ENCODE measurements around the gene BMPER. TPM values are rescaled to one million over a fixed set of nuclear protein-coding genes. Genes with fewer than 3 reads are reported as not detected.

Gene BMPER
- total and polyA plus RNA-seq, 2 donors (not counting 1 experiment from before 2014, with no cell fraction given) = 12.2 to 15.9 TPM

DNA sequence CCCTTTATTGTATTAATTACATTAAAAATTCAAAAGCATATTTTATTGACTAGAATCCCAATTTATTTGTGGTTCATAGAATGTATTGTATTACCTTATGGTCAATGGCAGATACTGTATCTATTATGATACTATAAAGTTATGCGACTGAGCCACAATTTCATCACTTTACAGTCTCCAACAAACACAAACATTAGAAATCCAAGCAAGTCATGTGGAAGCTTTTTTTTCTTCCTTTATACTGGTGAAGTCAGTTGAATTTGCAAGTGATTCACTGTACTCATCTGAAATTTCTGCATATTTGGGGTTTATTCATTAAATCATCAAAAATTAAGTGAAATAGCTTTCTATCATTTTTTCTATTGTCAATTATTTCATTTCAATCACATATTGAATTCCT lies 54.3 kb downstream of the BMPER start:
- H3K27ac ChIP-seq (ENCODE audit: insufficient read depth, low read length) = no peak overlapping the region
- no peaks in the 10 kb centered on the region for H4K20me1 ChIP-seq (ENCODE audit: control insufficient read depth, extremely low read depth, insufficient read depth, low read length)
- H3K9me3 ChIP-seq (ENCODE audit: control insufficient read depth, insufficient read depth, low read depth, low read length) = no peaks in the 10 kb centered on the region
- peaks cover 2% of the 10 kb centered on the region for H3K4me1 ChIP-seq (ENCODE audit: control insufficient read depth, extremely low read depth, insufficient read depth, low read length)
- H3K9ac ChIP-seq (ENCODE audit: insufficient read depth, low read length) = no peak overlapping the region
- DNase-seq (ENCODE audit: low read depth in 2 of 2) = no peak
- no peak overlapping the region for H3K4me3 ChIP-seq (replicated peaks in 1 of 4; ENCODE audit: control extremely low read depth in 1 of 4, insufficient read depth in 1 of 4, low read depth in 3 of 4, low read length in 4 of 4)
- TF ChIP-seq EZH2 (IDR thresholded peaks at IDR 0.05; ENCODE audit: low read length, missing control alignments) = no peak
- TF ChIP-seq, protein P1, sequence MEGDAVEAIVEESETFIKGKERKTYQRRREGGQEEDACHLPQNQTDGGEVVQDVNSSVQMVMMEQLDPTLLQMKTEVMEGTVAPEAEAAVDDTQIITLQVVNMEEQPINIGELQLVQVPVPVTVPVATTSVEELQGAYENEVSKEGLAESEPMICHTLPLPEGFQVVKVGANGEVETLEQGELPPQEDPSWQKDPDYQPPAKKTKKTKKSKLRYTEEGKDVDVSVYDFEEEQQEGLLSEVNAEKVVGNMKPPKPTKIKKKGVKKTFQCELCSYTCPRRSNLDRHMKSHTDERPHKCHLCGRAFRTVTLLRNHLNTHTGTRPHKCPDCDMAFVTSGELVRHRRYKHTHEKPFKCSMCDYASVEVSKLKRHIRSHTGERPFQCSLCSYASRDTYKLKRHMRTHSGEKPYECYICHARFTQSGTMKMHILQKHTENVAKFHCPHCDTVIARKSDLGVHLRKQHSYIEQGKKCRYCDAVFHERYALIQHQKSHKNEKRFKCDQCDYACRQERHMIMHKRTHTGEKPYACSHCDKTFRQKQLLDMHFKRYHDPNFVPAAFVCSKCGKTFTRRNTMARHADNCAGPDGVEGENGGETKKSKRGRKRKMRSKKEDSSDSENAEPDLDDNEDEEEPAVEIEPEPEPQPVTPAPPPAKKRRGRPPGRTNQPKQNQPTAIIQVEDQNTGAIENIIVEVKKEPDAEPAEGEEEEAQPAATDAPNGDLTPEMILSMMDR (conservative IDR thresholded peaks at IDR 0.05 in 1 of 2, IDR thresholded peaks at IDR 0.05 in 1 of 2; ENCODE audit: low read depth in 1 of 2, low read length in 2 of 2) = no peak
- no peaks in the 10 kb centered on the region for H3K36me3 ChIP-seq (ENCODE audit: control insufficient read depth, insufficient read depth, low read length)
- H2AFZ ChIP-seq (ENCODE audit: low read length) = no peak overlapping the region
- no peaks in the 10 kb centered on the region for H3K27me3 ChIP-seq (ENCODE audit: control insufficient read depth, insufficient read depth, low read length)
- H3K79me2 ChIP-seq (ENCODE audit: control insufficient read depth, insufficient read depth, low read length) = no peaks in the 10 kb centered on the region
- no peak overlapping the region for H3K4me2 ChIP-seq (ENCODE audit: extremely low read depth, insufficient read depth, low read length)

GRCh38 chr7:33961948-33962347 lies 56.6 kb downstream of the BMPER start:
- Histone ChIP-seq H3K4me2 (ENCODE audit: extremely low read depth, insufficient read depth, low read length) (no peak overlapping the region), H3K9ac (ENCODE audit: insufficient read depth, low read length) (no peak overlapping the region), H3K27ac (ENCODE audit: insufficient read depth, low read length) (no peak overlapping the region), H3K4me3 (replicated peaks in 1 of 4; ENCODE audit: control extremely low read depth in 1 of 4, insufficient read depth in 1 of 4, low read depth in 3 of 4, low read length in 4 of 4) (no peak overlapping the region), H3K9me3 (ENCODE audit: control insufficient read depth, insufficient read depth, low read depth, low read length) (no peaks in the 10 kb centered on the region), H3K79me2 (ENCODE audit: control insufficient read depth, insufficient read depth, low read length) (no peaks in the 10 kb centered on the region), H4K20me1 (ENCODE audit: control insufficient read depth, extremely low read depth, insufficient read depth, low read length) (no peaks in the 10 kb centered on the region), H2AFZ (ENCODE audit: low read length) (no peak overlapping the region), H3K4me1 (ENCODE audit: control insufficient read depth, extremely low read depth, insufficient read depth, low read length) (peaks cover 2% of the 10 kb centered on the region), H3K36me3 (ENCODE audit: control insufficient read depth, insufficient read depth, low read length) (no peaks in the 10 kb centered on the region), H3K27me3 (ENCODE audit: control insufficient read depth, insufficient read depth, low read length) (no peaks in the 10 kb centered on the region)
- TF ChIP-seq EZH2 (IDR thresholded peaks at IDR 0.05; ENCODE audit: low read length, missing control alignments) = no peak
- TF ChIP-seq, protein P1 (conservative IDR thresholded peaks at IDR 0.05 in 1 of 2, IDR thresholded peaks at IDR 0.05 in 1 of 2; ENCODE audit: low read depth in 1 of 2, low read length in 2 of 2) = no peak
- no peak for DNase-seq (ENCODE audit: low read depth in 2 of 2)

- Histone ChIP-seq H3K27me3 (ENCODE audit: control insufficient read depth, insufficient read depth, low read length) (no peaks in the 10 kb centered on the region), H3K9me3 (ENCODE audit: control insufficient read depth, insufficient read depth, low read depth, low read length) (no peaks in the 10 kb centered on the region), H2AFZ (ENCODE audit: low read length) (no peak overlapping the region), H3K36me3 (ENCODE audit: control insufficient read depth, insufficient read depth, low read length) (no peaks in the 10 kb centered on the region), H3K4me3 (replicated peaks in 1 of 4; ENCODE audit: control extremely low read depth in 1 of 4, insufficient read depth in 1 of 4, low read depth in 3 of 4, low read length in 4 of 4) (peak overlapping the region in 1 of 4 experiments; percentile 8), H3K79me2 (ENCODE audit: control insufficient read depth, insufficient read depth, low read length) (no peaks in the 10 kb centered on the region), H3K4me1 (ENCODE audit: control insufficient read depth, extremely low read depth, insufficient read depth, low read length) (peaks cover 2% of the 10 kb centered on the region), H4K20me1 (ENCODE audit: control insufficient read depth, extremely low read depth, insufficient read depth, low read length) (no peaks in the 10 kb centered on the region), H3K27ac (ENCODE audit: insufficient read depth, low read length) (no peak overlapping the region), H3K4me2 (ENCODE audit: extremely low read depth, insufficient read depth, low read length) (peak overlapping the region; percentile 51), H3K9ac (ENCODE audit: insufficient read depth, low read length) (no peak overlapping the region)
- peak in 1 of 2 donors; percentile 26 for DNase-seq (ENCODE audit: low read depth in 2 of 2)
- TF ChIP-seq, protein P1 (conservative IDR thresholded peaks at IDR 0.05 in 1 of 2, IDR thresholded peaks at IDR 0.05 in 1 of 2; ENCODE audit: low read depth in 1 of 2, low read length in 2 of 2) = no peak
- no peak for TF ChIP-seq EZH2 (IDR thresholded peaks at IDR 0.05; ENCODE audit: low read length, missing control alignments)
These were observed 59.3 kb downstream of the BMPER start for GRCh38 chr7:33964417-33965182.
